SK-MEL-5 (cell line): ENCODE data around the gene CCL1. TPM values are rescaled to one million over a fixed set of nuclear protein-coding genes. Genes with fewer than 3 reads are reported as not detected.

Source experiments
- DNase-seq: peaks from one replicate; pipeline ENCODE4 v3.0.0-alpha.2; 2016; ENCODE audit warnings: low read depth, low spot score
- in situ Hi-C: cut with HindIII; loops from 2 replicates; pipeline ENCODE4 v1.10.0; 2016; ENCODE audit warnings: low sequenced_read_pairs, high pct_unique_total_duplicates, low pct_unique_long_range_greater_than_20kb
- polyA plus RNA-seq, 2 experiments: library from polyadenylated mRNA; depleted of rRNA; stranded (reverse); fragments of >200 nt; gene quantifications; 2 replicates each; pipeline ENCODE4 v1.2.3, GENCODE V29; 2015
- total RNA-seq: library from RNA; depleted of rRNA; stranded (reverse); fragments of >200 nt; shearing (Covaris generic); gene quantifications from 2 replicates; pipeline ENCODE4 v1.2.3, GENCODE V29; 2014; rRNA removed

CCL1 gene, protein sequence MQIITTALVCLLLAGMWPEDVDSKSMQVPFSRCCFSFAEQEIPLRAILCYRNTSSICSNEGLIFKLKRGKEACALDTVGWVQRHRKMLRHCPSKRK
- total RNA-seq = not detected in 2 replicates
- polyA plus RNA-seq (2015; cell fraction: cytosol; rRNA removed) = not detected in 2 replicates
- polyA plus RNA-seq (2015; cell fraction: nucleus; rRNA removed) = not detected in 2 replicates

GRCh38 chr17:34363183-34363661 is at the start of gene CCL1:
CCL1 (minus strand) TSS chr17:34363233; CDS start chr17:34363161, 72 bp downstream.
- in situ Hi-C loops = no loop called here
- no peak for DNase-seq

- in situ Hi-C loops = no loop called here
- no peak for DNase-seq
These were observed 49.5 kb upstream of the CCL1 start for GRCh38 chr17:34412534-34412933.

- in situ Hi-C loops = no loop called here
- no peak for DNase-seq
These were observed 48.8 kb upstream of the CCL1 start for GRCh38 chr17:34411646-34412421.

- no peak for DNase-seq
- in situ Hi-C loops = no loop called here
These were observed 46.3 kb upstream of the CCL1 start for GRCh38 chr17:34409352-34409751.

DNA sequence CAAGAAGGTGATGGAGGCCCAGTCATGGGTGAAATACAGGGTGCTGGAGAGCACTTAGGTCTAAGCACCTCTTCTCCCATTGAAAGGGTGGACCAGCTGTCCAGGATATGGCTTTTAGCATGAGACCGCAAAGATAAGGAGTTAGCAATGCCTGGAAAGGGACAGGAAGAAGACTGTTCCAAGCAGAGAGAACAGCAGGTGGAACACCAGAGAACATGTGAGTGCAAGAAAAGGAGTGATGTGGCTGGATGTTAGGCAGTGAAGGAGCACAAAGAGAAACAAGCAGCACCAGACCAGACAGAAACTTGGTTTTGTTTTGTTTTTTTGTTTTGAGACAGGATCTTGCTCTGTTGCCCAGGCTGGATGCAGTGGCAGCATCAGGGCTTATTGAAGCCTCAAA is 45.4 kb upstream of the CCL1 start:
- in situ Hi-C loops = no loop called here
- DNase-seq = no peak

- in situ Hi-C loops = no loop called here
- no peak for DNase-seq
These were observed 43.2 kb upstream of the CCL1 start for GRCh38 chr17:34406226-34406625.

GRCh38 chr17:34403006-34403405 is 40.0 kb upstream of the CCL1 start:
- in situ Hi-C loops = no loop called here
- DNase-seq = no peak

DNA sequence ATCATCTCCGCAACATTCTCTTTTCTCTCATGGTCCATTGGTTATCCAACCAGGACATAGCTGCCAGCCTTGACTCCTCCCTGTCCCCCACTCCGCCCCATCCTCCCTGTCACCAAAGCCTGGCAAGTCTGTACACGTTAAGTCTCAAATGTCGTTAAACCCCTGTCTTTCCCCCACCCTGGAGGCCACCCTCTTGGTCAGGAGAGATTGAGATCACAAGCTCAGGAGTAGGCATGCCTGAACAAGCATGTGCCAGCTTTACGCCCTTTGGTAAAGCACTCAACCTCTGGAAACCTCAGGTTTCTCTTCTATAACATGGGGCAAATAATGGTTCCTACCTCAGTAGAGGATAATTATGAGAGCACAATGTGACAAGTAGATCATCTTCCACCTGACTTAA is 38.1 kb upstream of the CCL1 start:
- in situ Hi-C loops = no loop called here
- no peak for DNase-seq

- in situ Hi-C loops = no loop called here
- no peak for DNase-seq
These were observed 37.4 kb upstream of the CCL1 start for GRCh38 chr17:34400301-34400931.

GRCh38 chr17:34399725-34400124 is 36.7 kb upstream of the CCL1 start:
- in situ Hi-C loops = no loop called here
- no peak for DNase-seq

DNA sequence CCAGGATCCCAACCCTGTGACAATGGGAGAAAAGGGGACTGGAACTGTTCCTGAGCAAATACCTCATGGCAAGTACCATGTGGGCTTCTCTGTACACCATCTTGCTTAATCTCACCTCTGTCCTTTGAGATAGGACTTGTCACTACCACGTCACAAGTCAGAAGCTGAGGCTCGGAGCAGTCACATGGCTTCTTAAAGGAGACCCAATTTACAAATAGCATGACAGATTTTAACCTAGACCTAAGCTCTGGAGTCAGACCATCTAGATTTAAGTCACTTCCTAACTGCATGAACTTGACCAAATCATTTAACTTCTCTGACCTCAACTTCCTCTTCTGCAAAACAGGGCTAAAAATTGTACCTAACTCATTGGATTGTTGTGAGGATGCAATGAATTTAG is 36.0 kb upstream of the CCL1 start:
- in situ Hi-C loops = no loop called here
- no peak for DNase-seq

- in situ Hi-C loops = no loop called here
- DNase-seq = no peak
These were observed 34.2 kb upstream of the CCL1 start for GRCh38 chr17:34397265-34397664.

DNA sequence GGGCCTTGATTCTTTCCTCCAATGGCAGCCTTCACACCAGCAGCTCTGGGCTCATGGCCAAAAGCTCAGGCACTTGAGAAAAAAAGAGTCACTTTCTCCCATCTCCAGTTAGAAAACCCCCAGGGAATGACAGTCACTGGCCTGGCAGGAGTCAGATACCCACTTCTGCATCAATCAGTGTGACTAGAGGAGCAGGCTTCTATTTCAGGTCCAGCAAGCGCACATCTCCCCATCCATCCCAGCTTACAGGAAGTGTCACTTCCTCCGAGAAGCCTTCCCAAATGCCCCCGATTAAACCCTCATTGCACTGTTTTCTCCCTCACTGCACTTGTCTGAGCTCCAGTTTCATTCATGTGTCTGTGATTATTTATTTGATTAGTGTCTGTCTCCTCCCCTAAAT is 30.4 kb upstream of the CCL1 start:
- DNase-seq = no peak
- in situ Hi-C loops = no loop called here

GRCh38 chr17:34391241-34391640 is 28.2 kb upstream of the CCL1 start:
- in situ Hi-C loops = no loop called here
- no peak for DNase-seq

- no peak for DNase-seq
- in situ Hi-C loops = no loop called here
These were observed 27.6 kb upstream of the CCL1 start for GRCh38 chr17:34390649-34391048.

DNA sequence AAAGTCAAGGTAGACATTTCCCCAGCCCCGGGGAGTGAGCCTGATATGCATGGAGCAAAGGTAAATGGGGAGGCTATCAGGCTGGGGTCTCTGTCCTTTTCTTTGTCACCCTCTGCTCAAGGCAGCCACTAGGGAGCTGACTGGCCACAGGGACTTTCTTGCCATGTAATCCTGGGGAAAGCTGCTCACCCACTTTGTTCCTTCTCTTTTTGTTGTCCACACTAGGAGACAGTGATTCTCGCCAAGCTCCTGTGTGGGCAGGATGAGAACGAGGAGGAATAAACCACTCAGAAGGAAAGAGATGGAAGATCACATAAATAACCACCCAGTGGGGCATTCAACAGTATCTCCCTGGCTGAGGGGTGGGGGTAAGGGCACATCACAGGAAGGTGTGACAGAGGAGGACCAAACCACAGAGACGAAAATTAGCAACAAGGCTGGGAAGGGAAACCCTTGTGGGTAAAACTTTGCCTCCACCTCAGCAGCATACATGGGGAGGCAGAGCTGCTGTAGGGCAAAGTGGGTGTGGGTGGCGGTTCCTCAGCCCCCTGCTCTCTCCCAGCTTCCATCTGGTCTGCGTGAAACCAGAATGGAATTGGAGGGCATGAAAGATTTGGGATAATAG is 26.2 kb upstream of the CCL1 start:
- in situ Hi-C loops = no loop called here
- no peak for DNase-seq

GRCh38 chr17:34387566-34387965 is 24.5 kb upstream of the CCL1 start:
- DNase-seq = no peak
- in situ Hi-C loops = no loop called here
